HepG2 (cell line): ENCODE results near the gene TSPAN3.

Source experiments
- CTCF ChIP-seq: sonication (generic); formaldehyde crosslinking; IDR thresholded peaks from 2 replicates; pipeline ENCODE4 v1.5.0; 2020; ENCODE audit warnings: mild to moderate bottlenecking, missing genetic modification reagents, moderate library complexity
- RBM39 ChIP-seq: fragments of 200-400 bp; formaldehyde crosslinking; IDR thresholded peaks from one replicate; pipeline ENCODE4 v1.6.1; 2018; ENCODE audit warnings: antibody characterized with exemption, mild to moderate bottlenecking, low read depth, low read length; ENCODE audit not compliant: poor library complexity, severe bottlenecking
- ZBTB37 ChIP-seq: sonication (generic); formaldehyde crosslinking; IDR thresholded peaks from 2 replicates; pipeline ENCODE4 v1.4.0; 2020; ENCODE audit warnings: mild to moderate bottlenecking, missing genetic modification reagents
- ZNF143 ChIP-seq: sonication (generic); formaldehyde crosslinking; IDR thresholded peaks from 2 replicates; pipeline ENCODE4 v1.4.0; 2020; ENCODE audit warnings: missing genetic modification reagents
- ZNF281 ChIP-seq: sonication (generic); formaldehyde crosslinking; IDR thresholded peaks from 2 replicates; pipeline ENCODE4 v1.4.0; 2020; ENCODE audit warnings: missing genetic modification reagents, borderline replicate concordance
- ZSCAN12 ChIP-seq: sonication (generic); formaldehyde crosslinking; IDR thresholded peaks from 2 replicates; pipeline ENCODE4 v1.9.0; 2021; ENCODE audit warnings: mild to moderate bottlenecking, missing genetic modification reagents

GRCh38 chr15:77081971-77082370 is 11.1 kb upstream of the TSPAN3 start:
- TF ChIP-seq CTCF (CRISPR knock-in tag) (no peak), ZBTB37 (CRISPR knock-in tag) (no peak), ZNF143 (CRISPR knock-in tag) (no peak), RBM39 (no peak), ZSCAN12 (CRISPR knock-in tag) (no peak), ZNF281 (no peak)
